ENCODE measurements around the gene SLC23A2. TPM values are rescaled to one million over a fixed set of nuclear protein-coding genes. Genes with fewer than 3 reads are reported as not detected.
"Not testable (repeated sequence)": the region's sequence is repeated elsewhere in the genome, so short reads cannot be mapped to it uniquely, and the experiment has no call there.

Gene SLC23A2
- total RNA-seq, 4 donors from 2014 or later: 17.1 to 22.9 (median 20.1) TPM

DNA sequence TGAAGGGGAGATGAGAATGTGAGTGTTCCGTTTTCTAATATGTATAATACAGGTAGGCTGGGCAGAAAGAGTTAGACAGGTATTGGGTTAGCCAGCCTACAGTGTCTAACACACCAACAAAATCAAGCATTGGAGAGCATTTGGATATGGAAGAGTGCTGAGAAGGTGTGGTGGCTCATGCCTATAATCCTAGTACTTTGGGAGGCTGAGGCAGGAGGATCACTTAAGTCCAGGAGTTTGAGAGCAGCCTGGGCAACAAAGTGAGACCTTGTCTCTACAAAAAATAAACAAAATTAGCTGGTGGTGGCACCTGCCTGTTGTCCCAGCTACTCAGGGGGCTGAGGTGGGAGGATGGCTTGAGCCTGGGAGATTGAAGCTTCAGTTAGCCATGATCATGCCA, 38.6 kb upstream of the SLC23A2 start:
- ATAC-seq (ENCODE audit: low FRiP score) (no peak), DNase-seq (ENCODE audit: low spot score) (no peak)
- no peak for TF ChIP-seq CTCF (IDR thresholded peaks at IDR 0.05)

DNA sequence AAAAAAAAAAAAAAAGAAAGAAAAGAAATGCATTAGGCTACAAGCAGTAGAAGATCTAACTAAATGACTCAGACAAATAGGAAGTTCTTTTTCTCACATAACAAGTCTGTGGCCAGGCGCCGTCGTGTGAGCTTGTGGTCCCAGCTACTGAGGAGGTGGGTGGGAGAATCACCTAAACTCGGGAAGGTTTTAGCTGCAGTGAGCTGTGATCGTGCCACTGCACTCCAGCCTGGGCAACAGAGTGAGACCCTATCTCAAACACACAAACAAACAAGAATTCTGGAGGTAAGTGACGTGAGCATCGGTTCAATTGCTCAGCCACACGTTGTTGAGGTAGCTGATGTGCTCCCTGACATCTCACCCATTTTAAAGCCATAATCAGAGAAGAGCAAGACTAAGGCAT, 37.9 kb upstream of the SLC23A2 start:
- DNase-seq (ENCODE audit: low spot score) (no peak), ATAC-seq (ENCODE audit: low FRiP score) (no peak)
- TF ChIP-seq CTCF (IDR thresholded peaks at IDR 0.05): no peak

- DNase-seq (ENCODE audit: low spot score) (no peak), ATAC-seq (ENCODE audit: low FRiP score) (no peak)
- TF ChIP-seq CTCF (IDR thresholded peaks at IDR 0.05): no peak
Observed at GRCh38 chr20:5036828-5037227, 35.5 kb upstream of the SLC23A2 start.

DNA sequence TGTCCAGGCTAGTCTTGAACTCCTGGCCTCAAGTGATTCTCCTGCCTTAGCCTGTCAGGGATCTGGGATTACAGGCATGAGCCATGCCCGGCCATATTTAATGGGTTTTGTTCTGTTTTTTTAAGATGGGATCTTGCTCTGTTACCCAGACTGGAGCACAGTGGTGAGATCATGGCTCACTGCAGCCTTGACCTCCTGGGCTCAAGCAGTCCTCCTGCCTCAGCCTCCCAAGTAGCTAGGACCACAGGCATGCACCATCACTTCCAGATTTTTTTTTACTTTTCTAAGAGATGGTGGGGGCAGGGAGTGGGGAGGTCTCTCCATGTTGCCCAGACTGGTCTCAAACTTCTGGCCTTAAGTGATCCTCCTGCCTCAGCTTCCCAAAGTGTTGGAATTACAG, 34.2 kb upstream of the SLC23A2 start:
- not testable (repeated sequence) for DNase-seq (ENCODE audit: low spot score); ATAC-seq (ENCODE audit: low FRiP score)

DNA sequence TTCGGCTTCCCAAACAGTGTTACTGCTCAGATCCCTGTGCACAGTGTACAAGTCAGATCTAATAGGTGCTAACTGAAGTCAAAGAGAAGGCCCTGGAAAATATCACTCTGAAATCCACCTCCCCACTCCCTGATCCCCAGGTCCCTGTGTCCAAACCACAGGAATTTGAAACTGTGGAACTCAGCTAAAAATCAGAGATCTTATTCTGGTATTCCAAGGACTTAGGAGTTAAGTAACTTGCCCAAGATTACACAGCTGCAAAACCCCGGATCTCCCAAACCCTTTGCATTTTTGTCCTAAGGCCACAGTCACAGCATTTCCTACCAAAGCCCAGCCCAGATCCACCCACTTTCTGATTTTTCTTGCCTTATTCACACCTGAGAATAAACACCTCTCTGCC, 32.3 kb upstream of the SLC23A2 start:
- no peak for DNase-seq (ENCODE audit: low spot score)
- ATAC-seq (ENCODE audit: low FRiP score): no peak
- no peak for TF ChIP-seq CTCF (IDR thresholded peaks at IDR 0.05)

DNA sequence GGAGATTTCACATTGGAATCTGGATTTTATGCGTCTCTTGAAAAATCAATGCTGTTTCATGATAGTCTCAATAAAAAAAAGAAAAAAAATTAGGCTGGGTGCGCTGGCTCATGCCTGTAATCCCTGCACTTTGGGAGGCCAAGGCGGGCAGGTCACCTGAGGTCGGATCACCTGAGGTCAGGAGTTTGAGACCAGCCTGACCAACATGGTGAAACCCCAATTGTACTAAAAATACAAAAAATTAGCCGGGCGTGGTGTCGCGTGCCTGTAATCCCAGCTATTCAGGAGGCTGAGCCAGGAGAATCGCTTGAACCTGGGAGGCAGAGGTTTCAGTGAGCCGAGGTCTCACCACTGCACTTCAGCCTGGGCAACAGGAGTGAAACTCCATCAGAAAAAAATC, 30.4 kb upstream of the SLC23A2 start:
- DNase-seq (ENCODE audit: low spot score); ATAC-seq (ENCODE audit: low FRiP score): not testable (repeated sequence)

GRCh38 chr20:5031206-5031557, 29.9 kb upstream of the SLC23A2 start:
- DNase-seq (ENCODE audit: low spot score) (no peak), ATAC-seq (ENCODE audit: low FRiP score) (no peak)
- no peak for TF ChIP-seq CTCF (IDR thresholded peaks at IDR 0.05)

DNA sequence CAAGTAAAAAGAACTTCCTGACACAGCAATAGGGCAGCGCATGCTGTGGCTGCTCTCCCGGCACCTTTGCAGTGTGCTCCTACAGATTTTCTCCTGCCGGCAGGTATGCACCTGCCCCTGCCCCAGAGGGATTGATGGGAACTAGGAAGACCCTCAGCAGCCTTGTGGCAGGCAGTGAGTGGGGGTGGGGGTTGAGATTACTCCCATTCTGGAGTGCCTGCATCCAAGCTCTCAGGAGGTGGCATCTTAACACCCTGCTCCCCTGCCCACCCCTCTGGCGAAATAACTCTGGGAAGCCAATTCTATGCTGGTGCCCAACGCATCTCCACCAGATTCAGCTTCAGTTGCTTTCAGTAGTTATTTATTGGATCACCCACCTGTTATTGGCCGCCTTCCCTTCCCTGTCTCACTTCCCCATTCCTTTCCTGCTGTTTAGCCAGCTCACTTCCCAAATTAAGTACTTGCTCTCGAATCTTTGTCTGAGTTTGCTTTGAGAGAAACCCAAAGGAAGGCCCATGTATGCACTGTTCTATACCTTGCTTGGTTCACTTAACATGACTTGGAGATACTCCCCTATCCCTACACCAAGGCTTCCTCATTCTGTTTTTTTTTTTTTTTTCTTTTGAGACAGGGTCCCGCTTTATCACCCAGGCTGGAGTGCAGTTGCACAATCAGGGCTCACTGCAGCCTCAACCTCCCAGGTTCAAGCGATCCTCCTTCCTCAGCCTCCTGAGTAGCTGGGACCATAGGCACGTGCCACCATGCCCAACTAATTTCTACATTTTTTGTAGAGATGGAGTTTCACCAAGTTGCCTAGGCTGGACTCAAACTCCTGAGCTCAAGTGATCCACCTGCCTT, 29.3 kb upstream of the SLC23A2 start:
- TF ChIP-seq CTCF (IDR thresholded peaks at IDR 0.05): no peak
- DNase-seq (ENCODE audit: low spot score): no peak
- no peak for ATAC-seq (ENCODE audit: low FRiP score)

DNA sequence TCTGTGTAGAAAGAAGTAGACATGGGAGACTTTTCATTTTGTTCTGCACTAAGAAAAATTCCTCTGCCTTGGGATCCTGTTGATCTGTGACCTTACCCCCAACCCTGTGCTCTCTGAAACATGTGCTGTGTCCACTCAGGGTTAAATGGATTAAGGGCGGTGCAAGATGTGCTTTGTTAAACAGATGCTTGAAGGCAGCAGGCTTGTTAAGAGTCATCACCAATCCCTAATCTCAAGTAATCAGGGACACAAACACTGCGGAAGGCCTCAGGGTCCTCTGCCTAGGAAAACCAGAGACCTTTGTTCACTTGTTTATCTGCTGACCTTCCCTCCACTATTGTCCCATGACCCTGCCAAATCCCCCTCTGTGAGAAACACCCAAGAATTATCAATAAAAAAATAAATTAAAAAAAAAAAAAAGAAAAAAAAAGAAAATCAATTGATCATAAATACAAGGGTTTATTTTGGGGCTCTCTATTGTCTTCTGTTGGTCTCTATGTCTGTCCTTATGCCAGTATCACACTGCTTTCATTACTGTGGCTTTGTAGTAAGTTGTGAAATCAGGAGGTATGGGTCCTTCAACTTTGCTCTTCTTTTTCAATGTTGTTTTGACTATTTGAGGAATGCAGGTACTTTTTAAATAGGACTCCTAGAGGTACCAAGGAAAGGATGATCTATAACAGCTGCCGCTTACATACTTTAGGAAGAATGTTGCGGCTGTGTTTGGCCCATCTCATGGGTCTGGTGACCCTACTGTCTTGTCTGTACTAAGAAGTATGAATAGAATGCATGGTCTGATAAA, 27.1 kb upstream of the SLC23A2 start:
- not testable (repeated sequence) for ATAC-seq (ENCODE audit: low FRiP score)

More for the DNA sequence above, 27.1 kb upstream of the SLC23A2 start:
- not testable (repeated sequence) for DNase-seq (ENCODE audit: low spot score)
